Measurements from ENCODE around the gene CNPY4.

Gene CNPY4

DNA sequence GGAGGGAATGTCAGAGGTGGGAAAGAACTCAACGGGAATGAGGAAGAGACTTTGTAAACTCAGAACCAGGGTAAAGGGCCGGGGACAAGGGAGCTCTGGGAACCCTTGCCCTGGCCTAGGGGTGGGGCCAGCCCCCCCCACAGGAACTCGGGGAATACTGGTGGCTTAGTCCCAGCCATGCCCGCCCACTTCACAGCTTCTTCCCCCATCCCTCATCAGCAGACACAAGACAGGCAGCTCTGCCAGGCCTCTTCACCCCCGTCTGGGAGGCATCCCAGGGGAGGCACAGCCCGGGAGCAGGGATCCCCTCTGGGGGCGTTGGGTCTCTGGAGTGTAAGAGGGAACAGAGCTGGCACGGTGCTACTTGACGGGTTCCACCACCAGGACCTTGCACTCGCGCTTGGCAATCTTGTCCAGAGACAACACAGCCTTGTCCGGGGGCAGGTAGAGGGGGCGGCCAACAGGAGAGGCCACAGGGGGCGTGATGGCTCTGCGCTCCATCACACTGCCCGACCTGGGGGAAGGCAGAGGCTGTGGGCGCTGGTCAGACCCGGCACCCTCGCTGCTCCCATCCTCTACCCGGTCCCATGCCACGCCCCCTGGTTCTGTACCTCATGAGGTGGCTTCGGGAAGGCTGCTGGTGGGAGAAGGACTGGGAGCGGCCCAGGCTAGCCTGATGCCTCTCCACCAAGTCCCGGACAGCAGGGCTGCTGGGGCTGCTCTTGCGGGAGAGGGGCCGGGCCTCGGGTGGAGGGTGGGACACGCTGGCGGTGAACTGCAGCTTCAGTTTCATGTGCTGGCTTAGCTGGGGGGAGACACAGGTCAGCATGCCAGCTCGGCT is 35.4 kb downstream of the CNPY4 start:
- no peak for DNase-seq (ENCODE audit: low read depth, low spot score)
- no peak overlapping the region for H3K4me3 ChIP-seq (ENCODE audit: low read depth, low read length)
- in situ Hi-C loops (cut with HindIII; ENCODE audit: low sequenced_read_pairs), result no loop called here
- TF ChIP-seq, protein P1, sequence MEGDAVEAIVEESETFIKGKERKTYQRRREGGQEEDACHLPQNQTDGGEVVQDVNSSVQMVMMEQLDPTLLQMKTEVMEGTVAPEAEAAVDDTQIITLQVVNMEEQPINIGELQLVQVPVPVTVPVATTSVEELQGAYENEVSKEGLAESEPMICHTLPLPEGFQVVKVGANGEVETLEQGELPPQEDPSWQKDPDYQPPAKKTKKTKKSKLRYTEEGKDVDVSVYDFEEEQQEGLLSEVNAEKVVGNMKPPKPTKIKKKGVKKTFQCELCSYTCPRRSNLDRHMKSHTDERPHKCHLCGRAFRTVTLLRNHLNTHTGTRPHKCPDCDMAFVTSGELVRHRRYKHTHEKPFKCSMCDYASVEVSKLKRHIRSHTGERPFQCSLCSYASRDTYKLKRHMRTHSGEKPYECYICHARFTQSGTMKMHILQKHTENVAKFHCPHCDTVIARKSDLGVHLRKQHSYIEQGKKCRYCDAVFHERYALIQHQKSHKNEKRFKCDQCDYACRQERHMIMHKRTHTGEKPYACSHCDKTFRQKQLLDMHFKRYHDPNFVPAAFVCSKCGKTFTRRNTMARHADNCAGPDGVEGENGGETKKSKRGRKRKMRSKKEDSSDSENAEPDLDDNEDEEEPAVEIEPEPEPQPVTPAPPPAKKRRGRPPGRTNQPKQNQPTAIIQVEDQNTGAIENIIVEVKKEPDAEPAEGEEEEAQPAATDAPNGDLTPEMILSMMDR (IDR thresholded peaks at IDR 0.05; ENCODE audit: low read depth, low read length), result no peak

DNA sequence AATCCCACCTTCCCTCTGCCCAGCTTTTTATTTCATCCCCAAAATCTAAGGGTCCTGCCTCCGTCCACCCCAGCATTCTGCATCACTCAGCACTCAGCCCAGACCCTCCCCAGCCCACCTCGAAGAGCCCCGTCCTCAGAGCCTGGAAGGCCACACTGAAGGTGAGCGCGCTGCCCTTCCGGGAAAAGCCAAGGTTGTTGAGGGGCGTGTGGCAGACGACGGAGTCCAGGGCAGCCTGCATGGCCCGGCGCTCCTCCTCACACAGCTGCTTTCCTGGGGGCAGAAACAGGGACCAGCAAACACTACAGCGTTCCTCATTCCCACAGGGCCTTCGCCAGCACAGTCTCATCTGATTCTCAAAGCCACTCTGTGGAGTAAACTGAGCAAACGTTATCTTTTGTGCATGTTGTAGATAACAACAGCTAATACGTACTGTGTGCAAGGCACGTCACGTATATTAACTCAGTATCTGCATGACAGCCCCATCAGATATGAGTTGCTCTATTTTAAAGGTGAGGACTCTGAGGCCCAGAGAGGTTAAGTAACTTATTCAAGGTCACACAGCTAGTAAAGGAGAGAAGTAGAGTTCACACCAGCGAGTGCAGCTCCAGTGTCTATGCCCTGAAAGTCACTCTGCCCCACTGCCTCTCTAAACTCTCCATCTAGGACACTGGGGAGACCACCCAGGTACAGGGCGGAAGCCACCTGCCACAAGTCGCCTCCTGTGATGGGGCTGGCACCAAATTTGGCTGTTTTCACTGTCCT is 36.3 kb downstream of the CNPY4 start:
- no peak overlapping the region for H3K4me3 ChIP-seq (ENCODE audit: low read depth, low read length)
- DNase-seq (ENCODE audit: low read depth, low spot score), result no peak
- in situ Hi-C loops (cut with HindIII; ENCODE audit: low sequenced_read_pairs), result no loop called here
- TF ChIP-seq, protein P1 (IDR thresholded peaks at IDR 0.05; ENCODE audit: low read depth, low read length), result no peak

DNA sequence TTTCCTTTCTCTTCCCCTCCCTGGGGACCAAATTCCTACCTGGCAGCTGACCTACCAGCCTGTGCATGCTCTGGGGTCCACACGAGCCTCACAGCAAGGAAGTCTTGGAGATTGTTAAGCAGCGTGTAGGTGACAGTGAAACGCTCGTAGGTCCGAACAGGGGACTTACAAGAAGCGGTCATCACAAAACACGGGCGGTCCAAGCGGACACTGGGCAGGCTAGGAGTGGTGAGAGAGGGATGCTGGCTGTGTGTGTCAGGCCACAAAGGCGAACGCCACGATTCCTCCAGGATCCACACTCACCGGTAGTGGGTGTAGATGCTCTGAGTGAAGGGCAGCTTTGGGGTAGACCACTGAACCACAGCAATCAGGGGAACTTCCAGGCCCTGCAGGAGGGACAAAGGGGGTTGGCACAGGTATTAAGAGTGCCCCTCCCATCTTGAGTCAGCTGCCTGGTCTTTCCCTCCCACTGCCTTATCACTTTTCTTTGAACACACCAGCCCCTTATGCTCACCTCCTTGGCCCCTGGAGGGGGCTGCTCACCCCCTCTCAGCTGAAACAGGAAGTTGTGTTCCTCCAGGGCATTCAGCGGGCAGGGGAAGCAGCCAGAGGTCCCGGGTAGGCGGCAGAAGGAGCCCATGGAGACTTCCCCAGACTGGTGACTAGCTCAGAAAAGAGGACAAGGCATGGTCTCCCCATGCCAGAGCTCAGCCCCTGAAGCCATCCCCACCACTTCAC is 37.1 kb downstream of the CNPY4 start:
- no peak overlapping the region for H3K4me3 ChIP-seq (ENCODE audit: low read depth, low read length)
- no peak for DNase-seq (ENCODE audit: low read depth, low spot score)
- TF ChIP-seq, protein P1 (IDR thresholded peaks at IDR 0.05; ENCODE audit: low read depth, low read length), result no peak
- in situ Hi-C loops (cut with HindIII; ENCODE audit: low sequenced_read_pairs), result no loop called here

DNA sequence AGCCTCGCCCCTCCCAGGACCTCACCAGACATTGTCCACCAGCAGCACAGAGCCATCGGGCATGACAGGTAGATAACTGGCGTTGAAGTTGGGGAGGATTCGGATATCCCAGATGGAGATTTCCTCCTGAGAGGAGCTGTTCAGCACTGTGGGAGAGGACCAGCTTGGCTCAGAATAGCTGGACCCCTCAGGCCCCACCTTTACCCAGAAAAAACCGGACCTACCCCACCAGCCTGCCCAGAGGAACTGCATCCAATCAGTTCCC is 37.6 kb downstream of the CNPY4 start:
- in situ Hi-C loops (cut with HindIII; ENCODE audit: low sequenced_read_pairs), result no loop called here
- H3K4me3 ChIP-seq (ENCODE audit: low read depth, low read length), result peak overlapping the region; percentile 57

DNA sequence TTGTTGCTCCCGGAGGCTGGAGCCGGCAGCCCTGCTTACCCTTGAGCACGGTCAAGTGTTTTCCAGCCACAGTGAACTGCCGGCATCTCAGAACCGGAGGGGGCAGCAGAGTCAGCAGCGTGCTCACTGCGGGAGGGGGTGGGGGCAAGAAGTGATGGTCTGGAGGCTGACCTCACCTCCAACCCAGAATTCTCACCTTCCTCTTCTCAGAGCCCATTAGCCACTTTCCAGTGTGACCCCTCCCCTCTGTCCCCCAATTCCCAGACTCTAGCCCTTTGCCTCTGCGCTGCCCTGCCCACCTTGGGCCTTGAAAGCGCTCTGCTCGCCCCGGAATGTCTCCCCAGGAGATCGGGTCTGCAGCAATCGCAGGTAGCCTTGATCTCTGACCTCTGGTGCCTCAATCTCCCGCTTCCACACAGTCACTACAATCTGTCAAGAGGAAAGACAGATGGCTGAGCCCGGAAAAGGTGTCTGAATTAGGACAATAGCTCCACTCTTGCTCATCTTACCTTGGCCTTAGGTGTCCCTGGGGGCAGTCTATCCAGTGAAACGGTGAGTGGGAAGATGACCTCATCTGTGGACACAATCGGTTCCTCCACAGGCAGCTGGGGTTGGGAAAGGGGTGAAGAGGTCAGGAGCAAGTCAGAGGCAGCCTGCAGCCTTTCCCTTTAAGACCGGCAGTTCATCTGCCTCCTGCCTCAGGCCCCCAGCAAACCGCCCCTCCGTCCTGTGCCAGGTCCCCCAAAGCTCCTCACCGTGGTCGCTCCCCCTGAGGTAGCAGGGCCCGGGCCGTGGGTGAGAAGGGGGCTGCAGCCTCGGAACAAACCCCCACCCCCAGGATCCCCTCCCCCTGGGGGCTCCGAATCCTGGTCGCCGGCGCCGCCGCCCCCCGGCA is 38.1 kb downstream of the CNPY4 start:
- in situ Hi-C loops (cut with HindIII; ENCODE audit: low sequenced_read_pairs), result no loop called here

More for the DNA sequence above, 37.6 kb downstream of the CNPY4 start:
- DNase-seq (ENCODE audit: low read depth, low spot score), result no peak
- TF ChIP-seq, protein P1 (IDR thresholded peaks at IDR 0.05; ENCODE audit: low read depth, low read length), result no peak

More for the DNA sequence above, 38.1 kb downstream of the CNPY4 start:
- H3K4me3 ChIP-seq (ENCODE audit: low read depth, low read length), result peak overlapping the region; percentile 57
- TF ChIP-seq, protein P1 (IDR thresholded peaks at IDR 0.05; ENCODE audit: low read depth, low read length), result peak; percentile 28
- no peak for DNase-seq (ENCODE audit: low read depth, low spot score)

Measured in astrocyte of the spinal cord (primary cell).